GDM1 (cell line): ENCODE data around the gene CNN2.

Experiments
- DNase-seq: peaks from one replicate; lab custom pipeline; 2025; lab: John Stamatoyannopoulos, UW

Gene CNN2

GRCh38 chr19:1049106-1049505, 22.7 kb downstream of the CNN2 start:
- no peak for DNase-seq

GRCh38 chr19:1049800-1050199, 23.4 kb downstream of the CNN2 start:
- no peak for DNase-seq

- no peak for DNase-seq
These were observed 24.8 kb downstream of the CNN2 start for GRCh38 chr19:1050989-1051788.

- no peak for DNase-seq
These were observed 25.4 kb downstream of the CNN2 start for GRCh38 chr19:1051791-1052190.

GRCh38 chr19:1052349-1052975, 26.1 kb downstream of the CNN2 start:
- no peak for DNase-seq

GRCh38 chr19:1053176-1054101, 27.0 kb downstream of the CNN2 start:
- DNase-seq: no peak

- no peak for DNase-seq
These were observed 28.0 kb downstream of the CNN2 start for GRCh38 chr19:1054102-1055027.

GRCh38 chr19:1055028-1055425, 28.6 kb downstream of the CNN2 start:
- DNase-seq: no peak

GRCh38 chr19:1055886-1056620, 29.6 kb downstream of the CNN2 start:
- no peak for DNase-seq

GRCh38 chr19:1057176-1057855, 30.9 kb downstream of the CNN2 start:
- DNase-seq: peak; percentile 54

- no peak for DNase-seq
These were observed 31.7 kb downstream of the CNN2 start for GRCh38 chr19:1058112-1058511.

- DNase-seq: no peak
These were observed 34.3 kb downstream of the CNN2 start for GRCh38 chr19:1060689-1061088.

- DNase-seq: no peak
These were observed 35.6 kb downstream of the CNN2 start for GRCh38 chr19:1061987-1062386.

- DNase-seq: no peak
These were observed 36.1 kb downstream of the CNN2 start for GRCh38 chr19:1062387-1063029.

- DNase-seq: peak; percentile 53
These were observed 36.9 kb downstream of the CNN2 start for GRCh38 chr19:1063030-1063908.

GRCh38 chr19:1063909-1064660, 37.7 kb downstream of the CNN2 start:
- no peak for DNase-seq

GRCh38 chr19:1064661-1065605, 38.5 kb downstream of the CNN2 start:
- peak; percentile 65 for DNase-seq
